Measurements from ENCODE around the gene GSC2. TPM values are rescaled to one million over a fixed set of nuclear protein-coding genes. Genes with fewer than 3 reads are reported as not detected.
A peak's percentile ranks its signal among the peaks of the same experiment; 100 is the strongest.

GSC2 gene
- total and polyA plus RNA-seq, 2 of the 4 experiments (the other 2 are of a cell fraction), result not detected

GRCh38 chr22:19127329-19128008, 22.6 kb downstream of the GSC2 start:
- dilution Hi-C loops (cut with HindIII; ENCODE audit: low sequenced_read_pairs, unreplicated experiment) (no loop called here), intact Hi-C loops (cut with micrococcal nuclease) (no loop called here), in situ Hi-C loops (cut with MboI; ENCODE audit: low sequenced_read_pairs) (no loop called here)
- no peak overlapping the region for H3K18ac ChIP-seq (ENCODE audit: low read depth, low read length)
- no peaks in the 10 kb centered on the region for H4K20me1 ChIP-seq (ENCODE audit: insufficient read depth, low read length)
- H2AFZ ChIP-seq (replicated peaks; ENCODE audit: low read length, poor library complexity), result peak overlapping the region; percentile 43
- peaks cover 3% of the 10 kb centered on the region; the same call in 1 of the 2 replicates for H3K9me1 ChIP-seq (ENCODE audit: insufficient read depth, low read length)
- H3K27me3 ChIP-seq (ENCODE audit: control insufficient read depth, insufficient read depth, low read length), result no peaks in the 10 kb centered on the region
- H3K4me2 ChIP-seq (ENCODE audit: low read depth, low read length), result no peak overlapping the region
- H3K9ac ChIP-seq (ENCODE audit: low read depth, low read length), result no peak overlapping the region
- no peak overlapping the region for H2BK20ac ChIP-seq (ENCODE audit: low read depth, low read length)
- no peak for TF ChIP-seq RCOR1 (IDR thresholded peaks at IDR 0.05; ENCODE audit: insufficient replicate concordance, low read length)
- TF ChIP-seq, protein P1, sequence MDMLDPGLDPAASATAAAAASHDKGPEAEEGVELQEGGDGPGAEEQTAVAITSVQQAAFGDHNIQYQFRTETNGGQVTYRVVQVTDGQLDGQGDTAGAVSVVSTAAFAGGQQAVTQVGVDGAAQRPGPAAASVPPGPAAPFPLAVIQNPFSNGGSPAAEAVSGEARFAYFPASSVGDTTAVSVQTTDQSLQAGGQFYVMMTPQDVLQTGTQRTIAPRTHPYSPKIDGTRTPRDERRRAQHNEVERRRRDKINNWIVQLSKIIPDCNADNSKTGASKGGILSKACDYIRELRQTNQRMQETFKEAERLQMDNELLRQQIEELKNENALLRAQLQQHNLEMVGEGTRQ (IDR thresholded peaks at IDR 0.05; ENCODE audit: low read depth, low read length), result no peak
- TF ChIP-seq, protein P2, sequence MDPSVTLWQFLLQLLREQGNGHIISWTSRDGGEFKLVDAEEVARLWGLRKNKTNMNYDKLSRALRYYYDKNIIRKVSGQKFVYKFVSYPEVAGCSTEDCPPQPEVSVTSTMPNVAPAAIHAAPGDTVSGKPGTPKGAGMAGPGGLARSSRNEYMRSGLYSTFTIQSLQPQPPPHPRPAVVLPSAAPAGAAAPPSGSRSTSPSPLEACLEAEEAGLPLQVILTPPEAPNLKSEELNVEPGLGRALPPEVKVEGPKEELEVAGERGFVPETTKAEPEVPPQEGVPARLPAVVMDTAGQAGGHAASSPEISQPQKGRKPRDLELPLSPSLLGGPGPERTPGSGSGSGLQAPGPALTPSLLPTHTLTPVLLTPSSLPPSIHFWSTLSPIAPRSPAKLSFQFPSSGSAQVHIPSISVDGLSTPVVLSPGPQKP (IDR thresholded peaks at IDR 0.05; ENCODE audit: borderline replicate concordance, low read depth, low read length), result no peak
- TF ChIP-seq SMC3 (IDR thresholded peaks at IDR 0.05; ENCODE audit: low read depth, low read length), result no peak
- TF ChIP-seq MAZ (IDR thresholded peaks at IDR 0.05; ENCODE audit: borderline replicate concordance, low read depth, low read length), result no peak
- no peak for TF ChIP-seq MAFK (IDR thresholded peaks at IDR 0.05; ENCODE audit: low read depth, low read length)
- TF ChIP-seq RFX5 (IDR thresholded peaks at IDR 0.05; ENCODE audit: low read depth, low read length), result no peak
- no peak for TF ChIP-seq CEBPB (IDR thresholded peaks at IDR 0.05; ENCODE audit: low read depth, low read length)
- no peak for TF ChIP-seq MXI1 (IDR thresholded peaks at IDR 0.05; ENCODE audit: borderline replicate concordance, low read depth, low read length)
- TF ChIP-seq BHLHE40 (IDR thresholded peaks at IDR 0.05; ENCODE audit: low read depth, low read length), result no peak
- TF ChIP-seq, protein P3, sequence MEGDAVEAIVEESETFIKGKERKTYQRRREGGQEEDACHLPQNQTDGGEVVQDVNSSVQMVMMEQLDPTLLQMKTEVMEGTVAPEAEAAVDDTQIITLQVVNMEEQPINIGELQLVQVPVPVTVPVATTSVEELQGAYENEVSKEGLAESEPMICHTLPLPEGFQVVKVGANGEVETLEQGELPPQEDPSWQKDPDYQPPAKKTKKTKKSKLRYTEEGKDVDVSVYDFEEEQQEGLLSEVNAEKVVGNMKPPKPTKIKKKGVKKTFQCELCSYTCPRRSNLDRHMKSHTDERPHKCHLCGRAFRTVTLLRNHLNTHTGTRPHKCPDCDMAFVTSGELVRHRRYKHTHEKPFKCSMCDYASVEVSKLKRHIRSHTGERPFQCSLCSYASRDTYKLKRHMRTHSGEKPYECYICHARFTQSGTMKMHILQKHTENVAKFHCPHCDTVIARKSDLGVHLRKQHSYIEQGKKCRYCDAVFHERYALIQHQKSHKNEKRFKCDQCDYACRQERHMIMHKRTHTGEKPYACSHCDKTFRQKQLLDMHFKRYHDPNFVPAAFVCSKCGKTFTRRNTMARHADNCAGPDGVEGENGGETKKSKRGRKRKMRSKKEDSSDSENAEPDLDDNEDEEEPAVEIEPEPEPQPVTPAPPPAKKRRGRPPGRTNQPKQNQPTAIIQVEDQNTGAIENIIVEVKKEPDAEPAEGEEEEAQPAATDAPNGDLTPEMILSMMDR (conservative IDR thresholded peaks at IDR 0.05; ENCODE audit: low read depth, low read length), result no peak
- TF ChIP-seq FOS (IDR thresholded peaks at IDR 0.05; ENCODE audit: low read depth, low read length), result no peak
- no peak for TF ChIP-seq CHD1 (IDR thresholded peaks at IDR 0.05; ENCODE audit: low read depth, low read length)
- no peak for TF ChIP-seq NFE2L2 (IDR thresholded peaks at IDR 0.05; ENCODE audit: low read depth, low read length)
- TF ChIP-seq RAD21 (IDR thresholded peaks at IDR 0.05; ENCODE audit: low read length), result no peak
- no peak for TF ChIP-seq POLR2A (IDR thresholded peaks at IDR 0.05; ENCODE audit: low read depth, low read length)
- H3K36me3 ChIP-seq (ENCODE audit: control insufficient read depth, insufficient read depth, low read length), result peaks cover 10% of the 10 kb centered on the region
- DNase-seq, result no peak
- BruUV-seq (replicated peaks), result no TSS peak
- no peak overlapping the region for H4K91ac ChIP-seq (ENCODE audit: insufficient read depth, low read depth, low read length)
- H3K14ac ChIP-seq (replicated peaks; ENCODE audit: low read depth, low read length), result no peak overlapping the region
- no peak overlapping the region for H2AK5ac ChIP-seq (ENCODE audit: low read depth, low read length)
- H2BK120ac ChIP-seq (ENCODE audit: low read depth, low read length), result no peak overlapping the region
- H3K4me3 ChIP-seq (ENCODE audit: insufficient read depth, low read depth, low read length), result no peak overlapping the region
- no peak overlapping the region for H3K23ac ChIP-seq (ENCODE audit: low read depth, low read length)
- no peak overlapping the region for H2AK9ac ChIP-seq (replicated peaks; ENCODE audit: low read depth, low read length, poor library complexity)
- no peak for ATAC-seq (ENCODE audit: low read depth)
- no peaks in the 10 kb centered on the region for H3K9me3 ChIP-seq (ENCODE audit: control insufficient read depth, insufficient read depth, low read length)
- H3K4me1 ChIP-seq (ENCODE audit: control insufficient read depth, insufficient read depth, low read length), result peaks cover 4% of the 10 kb centered on the region
- H4K8ac ChIP-seq (ENCODE audit: low read depth in 2 of 2, low read length in 2 of 2), result no peak overlapping the region
- CTCF ChIA-PET, result no interaction called here
- H4K5ac ChIP-seq (ENCODE audit: low read depth, low read length), result no peak overlapping the region
- H3K79me1 ChIP-seq (ENCODE audit: low read depth in 1 of 2, low read length in 2 of 2), result no peaks in the 10 kb centered on the region
- H3K4ac ChIP-seq (ENCODE audit: low read depth, low read length), result no peak overlapping the region
- no peak overlapping the region for H2BK15ac ChIP-seq (ENCODE audit: low read depth, low read length)
- no peak overlapping the region for H3K27ac ChIP-seq (ENCODE audit: insufficient read depth, low read length)
- no peak overlapping the region for H2BK5ac ChIP-seq (ENCODE audit: low read depth, low read length, poor library complexity, severe bottlenecking)
- WGBS, 2 experiments (ENCODE audit: extremely low coverage in 2 of 2, insufficient read length in 1 of 2), result 85% methylated on average over 5 of the region's 16 CpGs; no CpG with 5 or more reads in 1 of the 2 experiments
- POLR2A ChIA-PET (ENCODE audit: unreplicated experiment), result no interaction called here
- no peak overlapping the region for H3K56ac ChIP-seq (ENCODE audit: extremely low read depth, insufficient read depth, low read length)

All from IMR-90 (cell line).